ENCODE data around the gene FTCDNL1.

FTCDNL1 gene

DNA sequence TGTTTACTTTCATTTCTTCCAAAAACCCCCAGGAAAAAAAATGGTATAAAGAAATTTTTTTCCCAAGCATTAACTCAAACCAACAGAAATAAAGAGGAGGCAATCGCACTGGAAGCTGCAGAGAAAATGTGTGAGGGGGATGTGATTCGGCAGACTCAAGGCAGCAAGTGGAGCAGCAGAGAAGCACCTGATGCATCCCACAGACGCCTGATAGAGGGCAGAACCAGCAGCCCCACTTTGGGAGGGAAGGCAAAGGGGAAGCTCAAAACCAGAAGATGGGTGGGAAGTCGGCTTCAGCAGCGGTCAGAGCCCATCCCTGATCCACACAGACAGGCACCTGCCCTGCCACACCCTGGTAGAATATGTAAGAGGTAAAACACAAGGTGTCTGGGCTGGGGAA is 12.6 kb downstream of the FTCDNL1 start:
- H3K27ac Mint-ChIP-seq: no peak overlapping the region
- peaks cover 11% of the 10 kb centered on the region for H3K9me3 Mint-ChIP-seq
- H3K4me1 Mint-ChIP-seq: peaks cover 24% of the 10 kb centered on the region
- TF ChIP-seq, protein P1, sequence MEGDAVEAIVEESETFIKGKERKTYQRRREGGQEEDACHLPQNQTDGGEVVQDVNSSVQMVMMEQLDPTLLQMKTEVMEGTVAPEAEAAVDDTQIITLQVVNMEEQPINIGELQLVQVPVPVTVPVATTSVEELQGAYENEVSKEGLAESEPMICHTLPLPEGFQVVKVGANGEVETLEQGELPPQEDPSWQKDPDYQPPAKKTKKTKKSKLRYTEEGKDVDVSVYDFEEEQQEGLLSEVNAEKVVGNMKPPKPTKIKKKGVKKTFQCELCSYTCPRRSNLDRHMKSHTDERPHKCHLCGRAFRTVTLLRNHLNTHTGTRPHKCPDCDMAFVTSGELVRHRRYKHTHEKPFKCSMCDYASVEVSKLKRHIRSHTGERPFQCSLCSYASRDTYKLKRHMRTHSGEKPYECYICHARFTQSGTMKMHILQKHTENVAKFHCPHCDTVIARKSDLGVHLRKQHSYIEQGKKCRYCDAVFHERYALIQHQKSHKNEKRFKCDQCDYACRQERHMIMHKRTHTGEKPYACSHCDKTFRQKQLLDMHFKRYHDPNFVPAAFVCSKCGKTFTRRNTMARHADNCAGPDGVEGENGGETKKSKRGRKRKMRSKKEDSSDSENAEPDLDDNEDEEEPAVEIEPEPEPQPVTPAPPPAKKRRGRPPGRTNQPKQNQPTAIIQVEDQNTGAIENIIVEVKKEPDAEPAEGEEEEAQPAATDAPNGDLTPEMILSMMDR (IDR thresholded peaks at IDR 0.05): no peak
- H3K27me3 Mint-ChIP-seq (ENCODE audit: low read depth, poor library complexity): peaks cover 4% of the 10 kb centered on the region
- DNase-seq: no peak
- no peak overlapping the region for H3K4me3 Mint-ChIP-seq
- H3K36me3 Mint-ChIP-seq (ENCODE audit: low read depth): peaks cover 14% of the 10 kb centered on the region

DNA sequence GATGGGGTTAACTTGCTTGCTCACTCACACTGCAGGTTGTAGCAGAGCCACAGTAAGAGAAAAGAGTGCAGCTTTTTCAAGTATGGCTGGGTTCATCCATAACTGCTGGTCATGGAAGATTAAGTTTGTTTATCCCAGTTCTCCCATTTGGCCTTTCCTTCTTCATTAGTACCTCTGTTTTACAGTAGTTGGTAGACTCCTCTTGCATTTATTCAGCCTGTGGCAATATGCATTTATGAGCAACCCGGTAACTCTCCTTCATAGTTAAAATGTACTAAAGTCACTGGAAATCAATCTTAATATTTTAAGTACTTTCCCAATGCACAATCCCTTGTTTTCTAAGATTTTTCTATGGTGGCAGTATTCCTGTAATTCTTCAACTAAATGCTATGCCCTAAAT is 14.0 kb downstream of the FTCDNL1 start:
- Mint-ChIP-seq H3K27ac (no peak overlapping the region), H3K4me3 (no peak overlapping the region), H3K9me3 (peaks cover 11% of the 10 kb centered on the region), H3K4me1 (peaks cover 25% of the 10 kb centered on the region), H3K27me3 (ENCODE audit: low read depth, poor library complexity) (no peaks in the 10 kb centered on the region), H3K36me3 (ENCODE audit: low read depth) (peaks cover 14% of the 10 kb centered on the region)
- DNase-seq: no peak
- TF ChIP-seq, protein P1 (IDR thresholded peaks at IDR 0.05): no peak

DNA sequence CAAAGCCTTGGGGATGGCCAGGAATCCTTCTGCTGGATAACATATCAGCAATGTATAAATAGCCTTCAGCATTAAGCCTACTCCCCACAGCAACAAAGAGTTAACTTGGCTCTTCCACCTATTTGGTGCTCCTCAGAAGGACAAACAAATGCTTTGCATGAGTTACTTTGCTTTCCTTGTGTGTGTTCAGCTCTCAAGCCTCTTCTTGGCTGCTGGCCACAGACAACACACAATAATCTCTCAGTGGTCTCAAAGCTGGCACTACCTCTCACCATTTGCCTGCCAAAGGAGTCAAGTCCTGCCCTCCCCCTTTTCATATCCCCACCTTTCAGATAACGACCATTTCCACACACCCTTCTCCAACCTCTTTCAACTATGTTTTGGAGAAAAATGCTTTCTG is 17.5 kb downstream of the FTCDNL1 start:
- Mint-ChIP-seq H3K4me1 (peaks cover 34% of the 10 kb centered on the region), H3K27me3 (ENCODE audit: low read depth, poor library complexity) (no peaks in the 10 kb centered on the region), H3K9me3 (peaks cover 15% of the 10 kb centered on the region), H3K36me3 (ENCODE audit: low read depth) (no peaks in the 10 kb centered on the region), H3K27ac (no peak overlapping the region), H3K4me3 (no peak overlapping the region)
- TF ChIP-seq, protein P1 (IDR thresholded peaks at IDR 0.05): no peak
- DNase-seq: no peak

DNA sequence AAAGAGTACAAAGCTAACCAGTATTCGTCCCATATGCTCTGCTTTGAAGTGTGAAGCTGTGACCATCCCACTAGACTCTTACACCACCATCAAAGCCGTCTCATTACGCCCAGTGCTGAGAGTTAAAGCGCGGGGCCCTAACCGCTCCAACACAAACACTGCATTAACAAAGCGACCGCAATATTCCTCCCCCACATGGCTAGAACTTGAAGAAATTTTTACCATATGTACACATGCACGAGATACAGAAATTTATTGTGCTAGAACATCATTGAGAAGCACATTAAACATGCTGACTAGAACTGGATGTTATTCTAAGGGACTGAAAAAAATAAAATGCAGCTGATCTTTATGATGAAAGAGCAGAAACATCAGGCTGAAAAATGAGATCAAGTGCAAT is 20.5 kb downstream of the FTCDNL1 start:
- no peak overlapping the region for H3K27ac Mint-ChIP-seq
- no peak for DNase-seq
- TF ChIP-seq, protein P1 (IDR thresholded peaks at IDR 0.05): no peak
- H3K36me3 Mint-ChIP-seq (ENCODE audit: low read depth): no peaks in the 10 kb centered on the region
- no peaks in the 10 kb centered on the region for H3K27me3 Mint-ChIP-seq (ENCODE audit: low read depth, poor library complexity)
- peaks cover 16% of the 10 kb centered on the region for H3K4me1 Mint-ChIP-seq
- peak overlapping the region; percentile 19 for H3K4me3 Mint-ChIP-seq
- peaks cover 15% of the 10 kb centered on the region for H3K9me3 Mint-ChIP-seq

DNA sequence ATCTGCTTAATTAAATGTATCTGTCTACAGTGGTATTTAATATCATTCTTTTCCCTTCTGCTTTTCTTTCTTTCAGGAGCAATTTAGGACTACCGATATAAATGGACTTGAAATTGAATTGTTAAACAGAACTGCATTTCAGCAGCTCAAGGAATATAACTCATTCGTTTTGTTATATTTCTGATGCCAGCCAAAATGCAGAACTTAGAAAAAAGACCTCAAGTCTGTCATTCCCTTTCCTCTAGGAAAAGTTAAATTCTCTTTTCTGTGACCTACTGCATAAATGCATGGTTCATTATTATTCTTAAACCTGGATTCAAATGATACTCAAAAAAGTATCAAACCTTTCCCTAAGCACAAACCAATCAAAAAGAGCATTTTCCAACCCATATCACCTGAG is 21.4 kb downstream of the FTCDNL1 start:
- peaks cover 16% of the 10 kb centered on the region for H3K4me1 Mint-ChIP-seq
- H3K27me3 Mint-ChIP-seq (ENCODE audit: low read depth, poor library complexity): no peaks in the 10 kb centered on the region
- TF ChIP-seq, protein P1 (IDR thresholded peaks at IDR 0.05): no peak
- no peak overlapping the region for H3K27ac Mint-ChIP-seq
- DNase-seq: no peak
- peaks cover 13% of the 10 kb centered on the region for H3K9me3 Mint-ChIP-seq
- H3K36me3 Mint-ChIP-seq (ENCODE audit: low read depth): no peaks in the 10 kb centered on the region
- no peak overlapping the region for H3K4me3 Mint-ChIP-seq

DNA sequence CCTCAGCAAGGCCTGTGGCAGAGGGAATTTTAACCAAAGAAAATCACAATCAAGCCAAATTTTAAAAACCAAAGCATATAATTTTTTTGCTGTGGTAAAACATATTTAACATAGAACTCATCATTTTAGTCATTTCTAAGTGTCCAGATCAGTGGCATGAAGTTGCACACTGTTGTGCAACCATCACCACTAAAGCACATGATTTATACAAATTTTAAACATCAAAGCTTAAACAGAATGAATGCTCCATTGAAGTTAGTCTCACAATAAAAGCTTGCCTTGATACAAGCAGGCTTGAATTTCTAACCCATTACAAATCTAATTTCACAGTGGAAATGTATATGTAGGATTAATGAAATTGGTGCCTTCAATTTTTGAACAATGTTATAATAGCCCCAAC is 31.2 kb downstream of the FTCDNL1 start:
- H3K4me1 Mint-ChIP-seq: no peaks in the 10 kb centered on the region
- H3K27me3 Mint-ChIP-seq (ENCODE audit: low read depth, poor library complexity): peaks cover 7% of the 10 kb centered on the region
- no peak overlapping the region for H3K4me3 Mint-ChIP-seq
- TF ChIP-seq, protein P1 (IDR thresholded peaks at IDR 0.05): no peak
- no peak for DNase-seq
- no peak overlapping the region for H3K27ac Mint-ChIP-seq
- H3K36me3 Mint-ChIP-seq (ENCODE audit: low read depth): no peaks in the 10 kb centered on the region
- no peaks in the 10 kb centered on the region for H3K9me3 Mint-ChIP-seq
